HL-60/S4 (cell line): ENCODE measurements around the gene SERPINB10.
"Not testable (repeated sequence)": the region's sequence is repeated elsewhere in the genome, so short reads cannot be mapped to it uniquely, and the experiment has no call there.

ENCODE experiments used
- in situ Hi-C: fragments of 300-500 bp; cut with MboI; formaldehyde crosslinking; loops from 2 replicates; pipeline ENCODE4 v1.14.3; 2022; ENCODE audit warnings: low sequenced_read_pairs

SERPINB10 gene

DNA sequence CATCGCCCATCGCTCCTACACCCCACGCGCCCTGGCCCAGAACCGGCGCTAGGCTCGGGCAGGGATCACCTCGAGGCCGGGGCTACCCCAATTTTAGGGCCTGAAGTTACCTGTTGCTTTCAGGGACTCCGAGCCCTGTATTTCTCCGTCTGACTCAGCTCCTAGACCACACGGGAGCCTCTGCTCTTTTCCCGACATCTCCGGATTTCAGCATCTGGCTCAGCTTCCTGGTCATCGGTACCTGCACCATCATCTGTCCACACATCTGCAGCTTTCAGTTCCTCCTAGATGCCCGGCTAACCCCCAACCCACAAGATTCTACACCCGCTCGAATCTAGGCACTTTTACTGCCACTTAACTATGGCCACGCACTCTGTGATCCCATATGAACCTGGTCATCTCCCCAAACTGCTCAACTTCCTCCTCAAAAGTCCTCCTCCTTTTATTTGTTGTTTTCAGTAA lies 29.2 kb downstream of the SERPINB10 start:
- in situ Hi-C loops: no loop called here

DNA sequence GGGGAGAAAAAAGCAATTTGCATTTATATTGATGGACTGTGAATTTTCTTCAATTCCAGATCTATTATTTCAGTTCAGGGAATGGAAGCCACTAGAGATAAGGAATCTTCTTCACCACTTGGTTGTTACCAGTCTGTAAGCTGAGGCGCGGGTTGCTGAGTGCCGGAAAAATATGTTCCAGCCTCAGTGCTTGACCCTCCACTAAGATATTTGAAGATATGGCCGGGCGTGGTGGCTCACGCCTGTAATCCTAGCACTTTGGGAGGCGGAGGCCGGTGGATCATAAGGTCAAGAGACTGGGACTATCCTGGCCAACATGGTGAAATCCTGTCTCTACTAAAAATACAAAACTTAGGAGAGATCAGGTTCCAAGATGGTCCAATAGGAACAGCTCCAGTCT lies 32.2 kb downstream of the SERPINB10 start:
- in situ Hi-C loops: no loop called here

DNA sequence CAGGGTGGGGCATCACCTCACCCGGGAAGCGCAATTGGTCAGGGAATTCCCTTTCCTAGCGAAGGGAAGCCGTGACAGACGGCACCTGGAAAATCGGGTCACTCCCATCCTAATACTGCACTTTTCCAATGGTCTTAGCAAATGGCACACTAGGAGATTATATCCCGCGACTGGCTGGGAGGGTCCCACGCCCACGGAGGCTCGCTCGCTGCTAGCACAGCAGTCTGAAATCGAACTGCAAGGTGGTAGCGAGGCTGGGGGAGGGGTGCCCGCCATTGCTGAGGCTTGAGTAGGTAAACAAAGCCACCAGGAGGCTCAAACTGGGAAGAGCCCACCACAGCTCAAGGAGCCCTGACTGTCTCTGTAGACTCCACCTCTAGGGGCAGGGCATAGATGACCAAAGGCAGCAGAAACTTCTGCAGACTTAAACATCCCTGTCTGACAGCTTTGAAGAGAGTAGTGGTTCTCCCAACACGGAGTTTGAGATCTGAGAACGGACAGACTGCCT lies 32.8 kb downstream of the SERPINB10 start:
- in situ Hi-C loops: not testable (repeated sequence)

DNA sequence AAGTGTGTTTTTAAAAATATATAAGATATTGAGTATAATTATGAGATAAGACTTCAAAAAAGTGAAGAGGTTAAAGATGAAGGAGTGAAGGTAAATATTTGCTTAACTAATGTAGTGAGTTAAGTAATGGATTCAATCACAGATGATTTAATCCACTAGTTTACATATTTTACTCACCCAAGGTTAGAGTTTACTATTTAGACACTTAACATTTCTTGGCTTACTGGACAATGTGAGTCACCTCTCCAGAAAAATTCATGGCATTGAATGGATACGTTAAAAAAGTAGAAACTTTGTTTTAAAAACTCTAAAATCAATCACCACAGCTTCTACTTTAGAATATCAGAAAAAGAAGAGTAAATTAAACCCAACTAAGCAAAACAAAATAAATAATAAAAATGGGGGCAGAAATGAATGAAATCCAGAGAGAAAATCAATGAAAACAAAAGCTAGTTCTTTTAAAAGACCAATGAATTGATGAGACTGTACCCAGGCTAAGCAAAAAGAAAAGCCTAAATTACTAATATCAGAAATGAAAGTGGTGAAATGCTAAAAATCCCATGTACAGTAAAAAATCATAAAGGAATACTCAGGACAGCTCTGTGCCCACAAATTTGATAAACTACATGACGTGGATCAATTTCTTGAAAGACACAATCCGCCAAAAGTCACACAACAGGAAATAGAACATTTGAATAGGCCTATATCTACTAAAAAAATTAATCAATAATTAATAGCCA lies 39.5 kb downstream of the SERPINB10 start:
- in situ Hi-C loops: no loop called here

DNA sequence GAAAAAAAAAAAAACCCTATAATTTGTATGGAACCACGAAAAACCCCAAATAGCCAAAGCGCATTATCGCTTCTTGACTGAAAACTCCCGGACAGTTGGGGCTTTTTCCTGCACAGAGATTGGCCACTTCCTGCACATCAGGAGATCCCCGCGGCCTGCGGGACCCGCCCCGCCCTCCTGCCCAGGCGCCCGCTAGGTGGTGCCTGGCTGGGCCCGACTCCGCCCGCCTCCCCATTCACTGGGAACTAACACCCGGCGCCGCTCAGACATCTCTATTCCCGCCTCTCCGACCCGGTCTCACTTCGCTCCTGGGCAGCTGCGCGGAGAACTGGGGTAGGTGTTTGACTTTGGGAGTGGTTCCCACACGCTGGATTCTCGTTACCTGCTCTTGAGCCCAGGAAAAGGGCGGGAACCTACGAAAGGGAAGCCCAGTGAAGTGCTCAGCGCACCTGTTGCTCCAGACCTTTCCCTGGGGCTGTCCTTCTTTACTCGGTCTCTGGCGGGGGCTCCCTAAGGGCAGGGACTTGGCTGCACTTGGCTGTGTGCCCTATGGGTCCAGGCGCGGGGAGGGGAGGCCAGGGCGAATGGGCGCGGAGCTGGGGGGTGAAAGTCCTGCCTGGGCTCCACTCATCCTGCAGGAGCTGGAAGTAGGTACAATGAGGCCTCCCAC lies 41.4 kb downstream of the SERPINB10 start, which contains the start of gene HMSD:
Gene HMSD, plus strand, starts transcription at position 234 of the 670 bp plus-strand sequence. CDS start 4,155 bp downstream, outside the sequence.
- in situ Hi-C loops: no loop called here

DNA sequence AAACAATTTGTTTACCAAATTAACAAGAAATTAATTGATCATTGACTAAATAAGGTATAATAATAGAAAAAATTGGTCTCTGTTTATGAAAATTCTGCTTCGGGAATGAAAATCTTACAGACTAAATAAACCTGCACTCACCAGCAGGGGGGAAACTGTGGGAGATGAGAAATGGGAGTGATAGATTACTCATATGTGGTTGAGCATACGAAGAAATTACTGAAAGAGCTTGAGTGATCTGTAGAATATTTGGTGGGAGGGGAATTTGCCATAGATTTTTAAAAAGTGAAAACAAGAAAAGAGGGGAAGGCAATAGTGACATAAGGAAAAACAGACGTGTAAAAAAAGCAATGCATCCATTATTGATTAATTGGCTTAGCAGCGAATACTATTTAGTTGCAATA lies 43.5 kb downstream of the SERPINB10 start:
- in situ Hi-C loops: no loop called here

DNA sequence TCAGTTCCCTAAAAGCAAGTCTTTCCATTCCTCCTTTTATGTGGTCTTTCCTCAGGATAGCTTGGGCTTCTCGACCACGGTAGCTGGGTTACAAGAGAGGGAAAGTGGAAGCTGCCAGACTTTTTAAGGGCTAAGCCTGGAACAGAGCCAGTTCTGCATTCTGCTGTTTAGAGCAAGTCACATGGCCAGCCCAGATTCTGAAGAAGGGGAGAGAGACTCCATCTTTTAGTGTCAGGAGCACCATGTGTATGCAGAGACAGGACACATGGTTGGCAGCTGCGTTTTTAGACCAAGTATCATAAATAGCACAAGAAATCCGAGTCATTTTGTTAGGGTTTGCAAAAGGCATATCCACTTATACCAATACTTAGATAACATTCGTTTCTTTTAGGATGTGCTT lies 46.1 kb downstream of the SERPINB10 start:
- in situ Hi-C loops: no loop called here

DNA sequence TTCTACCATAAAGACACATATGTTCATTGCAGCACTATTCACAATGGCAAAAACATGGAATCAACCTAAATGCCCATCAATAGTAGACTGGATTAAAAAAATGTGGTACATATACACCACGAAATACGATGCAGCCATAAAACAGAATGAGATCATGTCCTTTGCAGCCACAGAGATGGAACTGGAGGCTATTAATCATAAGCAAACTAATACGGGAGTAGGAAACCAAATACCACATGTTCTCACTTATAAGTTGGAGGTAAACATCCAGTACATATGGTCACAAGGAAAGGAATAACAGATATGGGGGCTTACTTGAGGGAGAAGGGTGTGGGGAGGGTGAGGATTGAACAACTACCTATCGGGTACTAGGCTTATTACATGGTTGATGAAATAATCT lies 49.0 kb downstream of the SERPINB10 start:
- in situ Hi-C loops: no loop called here

DNA sequence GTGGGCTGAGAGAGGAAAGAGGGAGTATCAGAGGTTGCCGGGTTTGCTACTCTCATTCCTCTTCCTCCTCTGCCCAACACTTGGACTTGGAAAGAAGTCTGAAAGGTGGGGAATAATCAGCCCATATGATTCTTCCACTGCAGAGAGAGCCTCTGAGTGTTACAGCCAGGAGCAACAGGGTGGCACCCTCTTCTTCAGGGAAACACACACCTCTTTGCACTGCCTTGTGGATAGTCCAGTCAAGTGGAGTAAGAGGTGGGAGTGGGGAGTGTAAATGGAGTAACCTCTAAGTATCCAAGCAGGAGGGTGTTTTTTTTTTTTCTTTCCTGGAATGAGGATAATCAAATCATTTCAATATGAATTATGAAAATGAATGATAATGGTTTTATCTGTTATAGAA lies 53.1 kb downstream of the SERPINB10 start:
- in situ Hi-C loops: no loop called here

DNA sequence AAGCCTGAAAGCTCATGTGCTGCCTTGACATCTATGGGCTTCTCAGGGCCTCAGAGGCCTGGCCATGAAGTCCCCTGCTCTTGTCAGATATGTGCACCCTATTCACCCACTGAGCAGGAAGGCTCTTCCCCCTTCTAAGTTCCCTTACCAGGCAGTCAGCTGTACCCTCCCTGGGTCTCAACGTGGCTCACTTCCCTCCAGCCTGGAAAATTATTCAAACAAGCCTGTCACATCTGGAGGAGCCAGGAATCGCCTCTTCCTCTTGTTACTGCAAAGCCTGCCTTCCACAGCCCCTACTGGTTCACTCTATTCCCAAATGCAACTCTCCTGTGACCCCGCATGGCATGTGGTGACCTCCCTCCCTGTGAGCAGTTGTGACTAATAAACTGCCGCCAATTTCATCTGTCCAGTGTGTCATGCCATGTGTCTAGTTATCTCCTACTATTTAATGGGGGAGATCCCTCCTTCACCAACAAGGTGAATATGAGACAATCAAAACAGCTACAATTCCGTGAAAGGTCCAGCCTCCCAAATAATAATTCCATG lies 53.8 kb downstream of the SERPINB10 start:
- in situ Hi-C loops: no loop called here

DNA sequence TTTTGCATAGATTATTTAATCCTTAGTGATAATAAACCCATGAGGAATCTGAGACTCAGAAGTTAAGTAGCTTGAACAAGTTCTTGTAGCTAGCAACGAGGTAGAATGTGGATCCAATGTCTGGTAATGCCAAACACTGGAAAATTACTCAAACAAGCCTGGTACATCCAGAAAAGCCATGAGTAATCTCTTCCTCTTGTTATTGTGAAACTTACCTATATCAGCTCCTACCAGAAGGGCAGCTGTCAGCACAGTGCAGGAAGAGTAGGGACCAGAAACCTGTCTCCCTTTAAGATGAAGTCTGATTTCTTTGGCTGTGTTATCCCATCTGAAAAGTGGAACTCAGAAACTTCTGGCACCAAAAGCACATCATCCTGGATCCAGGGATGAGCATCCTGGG lies 54.4 kb downstream of the SERPINB10 start:
- in situ Hi-C loops: no loop called here

DNA sequence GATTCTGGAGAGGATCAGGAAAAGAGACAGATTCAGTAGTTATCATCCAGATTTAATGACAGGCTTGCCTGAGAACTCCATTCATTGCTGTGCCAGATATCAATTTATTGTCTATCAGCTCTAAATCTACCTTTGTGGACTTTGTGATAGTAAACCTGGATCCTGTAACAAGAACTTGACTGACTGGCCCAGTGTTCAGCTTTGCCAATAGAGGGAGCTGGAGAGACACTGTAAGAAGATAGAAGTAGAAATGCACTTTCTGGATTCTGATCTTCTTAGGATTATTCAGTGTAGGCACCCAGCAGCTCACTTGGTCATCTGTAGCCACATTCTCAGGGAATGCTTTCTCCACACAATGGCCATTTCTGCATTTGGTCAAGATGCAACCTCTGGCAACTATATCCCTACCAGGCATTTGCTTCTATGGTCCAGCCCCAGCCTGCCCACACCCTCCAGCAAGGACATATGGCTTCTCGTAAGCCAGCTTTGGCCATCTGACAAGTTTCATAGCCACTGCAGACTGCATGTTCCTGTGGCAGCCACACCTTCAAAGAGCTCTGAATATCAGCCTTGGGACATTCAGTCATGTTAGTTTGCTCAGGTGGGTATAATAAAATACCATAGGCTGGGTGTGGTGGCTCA lies 56.0 kb downstream of the SERPINB10 start:
- in situ Hi-C loops: no loop called here

DNA sequence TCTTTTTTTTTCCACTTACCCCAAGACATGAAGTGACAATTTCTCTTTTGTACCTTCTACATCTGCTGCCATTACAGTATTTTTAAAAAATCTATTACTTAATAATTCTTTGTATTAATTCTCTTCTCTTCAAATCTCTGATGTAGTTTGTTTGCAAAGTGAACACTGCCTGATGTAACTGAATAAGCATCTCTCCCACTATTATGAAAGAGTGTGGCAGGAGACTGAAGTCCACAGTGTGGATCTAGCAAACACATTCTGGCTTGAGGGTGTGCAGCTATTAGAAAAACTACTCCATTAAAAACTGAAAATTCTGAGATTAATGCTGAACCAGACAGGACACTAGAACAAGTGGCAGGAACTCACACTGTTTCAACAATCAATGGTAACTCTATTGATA lies 57.1 kb downstream of the SERPINB10 start:
- in situ Hi-C loops: no loop called here

DNA sequence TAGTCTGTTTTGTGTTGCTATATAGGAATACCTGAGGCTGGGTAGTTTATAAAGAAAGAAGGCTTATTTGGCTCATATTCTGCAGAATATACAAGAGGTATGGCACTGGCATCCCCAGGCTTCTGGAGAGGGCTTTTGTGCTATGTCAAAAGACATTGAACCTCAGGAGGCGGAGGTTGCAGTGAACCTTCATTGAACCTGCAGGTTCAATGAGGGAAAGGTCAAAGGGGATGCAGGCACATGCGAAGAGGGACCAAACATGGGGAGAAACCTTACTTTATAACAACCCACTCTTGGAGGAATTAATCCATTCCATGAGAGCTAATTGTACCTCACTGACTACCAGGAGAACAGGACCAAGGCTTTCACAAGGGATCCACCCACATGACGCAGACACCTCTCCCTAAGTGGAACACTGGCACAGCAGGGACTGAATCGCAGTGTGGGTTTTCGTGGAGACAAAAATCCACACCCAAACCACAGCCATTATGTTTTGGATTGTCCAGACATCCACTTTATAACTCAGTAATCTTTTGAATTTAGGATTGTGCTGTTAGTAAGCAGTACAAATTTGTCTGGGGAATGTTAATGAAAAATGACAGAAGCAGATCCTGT lies 58.1 kb downstream of the SERPINB10 start:
- in situ Hi-C loops: no loop called here

DNA sequence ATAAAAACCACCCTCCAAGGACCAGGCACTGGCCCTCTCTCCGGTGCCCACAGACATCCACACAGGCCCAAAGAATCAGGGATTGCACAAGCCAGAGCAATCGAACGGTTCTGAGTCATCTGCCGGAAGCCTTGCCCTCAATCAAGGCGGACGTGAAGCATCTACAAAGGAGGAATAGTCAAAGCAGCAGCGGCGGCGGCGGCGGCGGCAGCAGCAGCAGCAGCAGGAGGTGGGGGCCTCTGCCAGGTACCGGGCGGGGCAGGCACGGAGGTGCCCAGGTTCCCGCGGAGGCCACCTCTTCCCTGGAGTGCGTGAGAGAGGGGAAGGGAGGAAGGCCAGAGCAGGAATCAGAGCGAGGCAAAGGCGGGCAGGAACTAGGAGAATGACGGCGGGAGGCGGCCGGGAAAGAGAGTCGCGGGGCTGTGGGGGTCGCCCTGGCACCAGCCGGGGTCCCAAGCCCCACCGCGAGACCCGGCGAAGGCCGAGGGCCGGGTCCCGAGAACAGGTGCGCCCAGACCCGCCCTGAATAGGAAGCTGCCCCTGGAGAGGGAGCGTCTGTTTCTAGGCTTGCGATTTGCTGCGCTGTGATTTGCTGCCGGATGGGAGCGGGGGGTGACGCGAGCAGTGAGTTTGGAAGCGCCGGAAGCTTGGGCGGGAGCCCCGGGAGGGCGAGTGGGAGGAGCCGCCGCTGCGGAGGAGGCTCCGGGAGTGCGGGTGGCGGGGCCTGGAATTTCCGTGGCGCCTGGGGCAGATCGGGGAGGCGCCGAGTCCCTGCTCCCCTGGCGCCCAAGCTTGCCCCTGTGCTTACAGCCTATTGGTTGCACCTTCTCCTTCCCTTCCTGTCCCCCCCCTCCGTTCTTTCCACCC lies 62.4 kb downstream of the SERPINB10 start, which contains the start of gene SERPINB8:
Gene SERPINB8, plus strand, starts transcription at position 140 of the 867 bp plus-strand sequence. CDS start 8,228 bp downstream, outside the sequence.
- in situ Hi-C loops: no loop called here

DNA sequence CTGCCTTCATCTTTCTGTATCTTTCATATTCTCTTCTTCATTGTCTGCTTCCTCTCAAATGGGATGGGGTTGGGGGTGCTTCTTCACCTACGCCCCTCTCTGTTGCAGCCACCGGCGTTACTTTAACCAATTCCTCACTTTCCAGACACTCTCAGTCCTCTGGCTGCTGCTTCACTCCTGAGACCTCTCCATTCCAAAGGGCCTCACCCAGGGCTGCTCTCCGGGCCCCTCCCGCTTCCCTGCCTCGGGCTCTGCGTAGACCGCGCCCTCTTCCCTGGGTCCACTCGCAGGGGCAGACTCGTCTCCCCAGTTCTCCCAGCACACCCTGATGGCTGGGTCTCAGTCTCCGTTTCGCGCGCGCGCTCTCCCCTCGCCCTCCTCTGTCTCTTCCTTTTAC lies 63.0 kb downstream of the SERPINB10 start:
- in situ Hi-C loops: no loop called here

DNA sequence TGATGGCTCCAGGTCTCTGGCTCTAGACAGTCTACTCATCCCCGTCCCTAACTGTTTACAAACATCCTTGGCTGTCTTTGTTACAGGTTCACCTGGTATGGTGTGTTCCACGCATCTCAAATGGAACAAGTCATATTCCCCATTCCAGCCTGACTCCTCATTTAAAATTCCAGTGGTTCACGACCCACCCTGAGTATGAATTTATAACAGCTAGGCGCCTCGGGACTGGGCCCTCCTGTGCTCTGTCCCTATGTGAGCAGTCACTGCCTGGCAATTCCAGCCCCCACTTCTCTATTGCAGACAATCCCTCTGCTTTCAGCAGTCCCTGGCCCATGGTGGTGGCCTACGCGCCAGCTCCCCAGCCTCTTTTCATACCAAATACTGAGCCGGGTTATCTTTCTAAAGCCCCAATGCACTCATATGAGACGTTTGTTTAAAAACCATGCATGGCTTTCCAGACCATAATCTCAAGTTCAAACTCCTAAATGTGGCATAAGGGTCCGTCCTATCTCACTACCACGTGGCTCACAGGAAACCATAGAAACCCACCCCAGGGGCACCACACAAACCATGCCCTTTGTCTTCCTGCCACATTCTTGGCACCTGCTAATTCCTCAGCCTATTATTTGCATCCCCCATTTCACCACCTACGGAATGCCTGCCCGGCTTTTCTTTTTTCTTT lies 63.7 kb downstream of the SERPINB10 start:
- in situ Hi-C loops: no loop called here

DNA sequence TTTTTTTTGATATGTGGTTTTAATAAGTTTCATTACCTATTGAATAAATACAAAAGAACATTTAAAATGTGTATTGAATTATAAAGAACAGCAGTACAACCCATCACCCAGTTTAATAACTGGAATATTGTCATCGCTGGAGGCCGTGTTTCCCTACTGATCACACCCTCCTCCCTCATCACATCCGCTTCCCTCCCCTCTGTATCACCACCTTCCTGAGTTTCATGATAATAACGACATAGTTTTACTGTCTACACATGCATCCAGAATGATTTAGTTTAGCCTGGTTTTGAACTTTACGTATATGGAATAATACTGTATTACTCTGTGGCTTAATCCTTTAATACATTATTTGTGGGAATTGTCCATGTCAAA lies 64.2 kb downstream of the SERPINB10 start:
- in situ Hi-C loops: no loop called here

DNA sequence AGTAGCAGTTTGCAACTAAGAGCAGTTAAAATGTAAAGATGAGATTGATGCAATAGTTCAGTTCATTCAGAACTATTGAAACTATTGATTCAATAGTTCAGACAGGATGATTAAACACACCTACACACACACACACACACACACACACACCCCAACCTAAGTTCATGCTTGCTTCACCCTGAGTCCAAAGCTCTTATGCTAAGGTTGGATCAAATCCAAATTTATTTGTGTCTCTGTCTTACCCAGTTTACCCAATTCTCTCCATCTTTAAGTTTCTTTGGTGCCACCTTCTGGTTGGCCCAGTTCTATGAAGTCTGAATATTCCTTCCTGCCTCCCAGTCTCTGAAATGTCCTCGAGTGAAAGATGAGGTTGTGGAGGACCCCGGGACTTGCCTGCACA lies 67.2 kb downstream of the SERPINB10 start:
- in situ Hi-C loops: loop anchor here (25.0 kb wide), 2 partner anchors 88 to 463 kb away; partner anchors contain the start of gene SERPINB2
